HEK293 (cell line): ENCODE results near the gene PIGZ.

Source experiments
- CTCF ChIA-PET: fragments of 350-600 bp; formaldehyde crosslinking; extraction: SDS; loops from one replicate; lab custom pipeline; 2021; ENCODE audit warnings: antibody characterized with exemption; lab: Yijun Ruan, JAX
- POLR2A ChIA-PET: fragments of 300-600 bp; formaldehyde crosslinking; extraction: SDS; loops from one replicate; lab custom pipeline; 2020; ENCODE audit warnings: antibody characterized with exemption, inconsistent platforms; lab: Yijun Ruan, JAX
- H3K27ac ChIP-seq: fragments of 200-500 bp; sonication (Bioruptor generic); 2 replicates; pipeline ENCODE4 v1.5.1; 2014; ENCODE audit warnings: low read depth, low read length, control low read depth, inconsistent platforms; ENCODE audit errors: extremely low read depth
- H3K36me3 ChIP-seq, 2 experiments: fragments of 200-500 bp in 1 of 2; sonication (Bioruptor generic) in 1 of 2; 1 replicate in 1 of 2; 2 replicates in 1 of 2; pipeline ENCODE4 v1.5.1; 2014 to 2017; ENCODE audit warnings: inconsistent platforms in 2 of 2, low read length in 2 of 2; ENCODE audit not compliant: control insufficient read depth in 2 of 2, insufficient read depth in 1 of 2
- H3K4me1 ChIP-seq: fragments of 200-500 bp; sonication (Bioruptor generic); 2 replicates; pipeline ENCODE4 v1.5.1; 2014; ENCODE audit warnings: mild to moderate bottlenecking, low read length, inconsistent platforms; ENCODE audit not compliant: control insufficient read depth, insufficient read depth
- H3K4me3 ChIP-seq: 2 replicates; pipeline ENCODE4 v1.5.1; 2011; ENCODE audit warnings: low read depth, mild to moderate bottlenecking, control low read depth, low read length, moderate library complexity
- H3K9me3 ChIP-seq: fragments of 200-500 bp; sonication (Bioruptor generic); 2 replicates; pipeline ENCODE4 v1.5.1; 2014; ENCODE audit warnings: low read depth, low read length, inconsistent platforms; ENCODE audit not compliant: control insufficient read depth, insufficient read depth
- HOXD13 ChIP-seq: sonication (generic); formaldehyde crosslinking; IDR thresholded peaks from 2 replicates; pipeline ENCODE4 v1.8.0; 2022; ENCODE audit warnings: missing genetic modification reagents, borderline replicate concordance
- IKZF3 ChIP-seq: fragments of 450-650 bp; IDR thresholded peaks from 2 replicates; pipeline ENCODE4 v1.5.0; 2018; ENCODE audit warnings: missing biosample characterization, mild to moderate bottlenecking, missing genetic modification characterization, moderate library complexity
- PBX3 ChIP-seq: sonication (generic); formaldehyde crosslinking; IDR thresholded peaks from 2 replicates; pipeline ENCODE4 v1.8.1; 2022; ENCODE audit warnings: mild to moderate bottlenecking, moderate library complexity, missing genetic modification reagents
- PRDM1 ChIP-seq: fragments of 450-650 bp; formaldehyde crosslinking; IDR thresholded peaks from 2 replicates; pipeline ENCODE4; 2016; ENCODE audit warnings: missing biosample characterization, missing genetic modification characterization
- REST ChIP-seq: fragments of 450-650 bp; formaldehyde crosslinking; IDR thresholded peaks from 2 replicates; pipeline ENCODE4 v1.5.1; 2016; ENCODE audit warnings: missing biosample characterization, missing genetic modification characterization
- SETDB1 ChIP-seq: IDR thresholded peaks from one replicate; pipeline ENCODE4 v1.6.1; 2017; ENCODE audit warnings: mild to moderate bottlenecking, low read length, moderate library complexity, mixed read lengths; ENCODE audit not compliant: insufficient read length
- ZBTB26 ChIP-seq: fragments of 450-650 bp; formaldehyde crosslinking; optimal IDR thresholded peaks from 2 replicates; pipeline ENCODE3; 2016; ENCODE audit warnings: missing biosample characterization, mild to moderate bottlenecking, missing genetic modification characterization
- ZBTB44 ChIP-seq: fragments of 450-650 bp; IDR thresholded peaks from 2 replicates; pipeline ENCODE4 v1.5.1; 2018; ENCODE audit warnings: missing biosample characterization, mild to moderate bottlenecking, missing genetic modification characterization
- ZBTB8A ChIP-seq: fragments of 450-650 bp; formaldehyde crosslinking; IDR thresholded peaks from 2 replicates; pipeline ENCODE4 v1.5.1; 2016; ENCODE audit warnings: missing biosample characterization, missing genetic modification characterization
- ZIC2 ChIP-seq: fragments of 450-650 bp; formaldehyde crosslinking; IDR thresholded peaks from 2 replicates; pipeline ENCODE4 v1.5.1; 2016; ENCODE audit warnings: missing biosample characterization, missing genetic modification characterization
- ZNF121 ChIP-seq: fragments of 450-650 bp; formaldehyde crosslinking; IDR thresholded peaks from 2 replicates; pipeline ENCODE4 v1.5.1; 2016; ENCODE audit warnings: missing biosample characterization, missing genetic modification characterization
- ZNF146 ChIP-seq: fragments of 450-650 bp; formaldehyde crosslinking; IDR thresholded peaks from 2 replicates; pipeline ENCODE4 v1.5.1; 2016; ENCODE audit warnings: missing biosample characterization, missing genetic modification characterization
- ZNF184 ChIP-seq: fragments of 450-650 bp; IDR thresholded peaks from 2 replicates; pipeline ENCODE4 v1.5.1; 2018; ENCODE audit warnings: missing biosample characterization, mild to moderate bottlenecking, missing genetic modification characterization
- ZNF202 ChIP-seq: fragments of 450-650 bp; formaldehyde crosslinking; IDR thresholded peaks from 2 replicates; pipeline ENCODE4 v1.5.1; 2016; ENCODE audit warnings: missing biosample characterization, missing genetic modification characterization, borderline replicate concordance
- ZNF354C ChIP-seq: fragments of 450-650 bp; formaldehyde crosslinking; IDR thresholded peaks from 2 replicates; pipeline ENCODE4 v1.5.1; 2016; ENCODE audit warnings: missing biosample characterization, missing genetic modification characterization, low read depth, borderline replicate concordance
- ZNF488 ChIP-seq: fragments of 450-650 bp; formaldehyde crosslinking; IDR thresholded peaks from 2 replicates; pipeline ENCODE4 v1.5.1; 2016; ENCODE audit warnings: missing biosample characterization, missing genetic modification characterization
- ZNF529 ChIP-seq: fragments of 450-650 bp; formaldehyde crosslinking; IDR thresholded peaks from 2 replicates; pipeline ENCODE4 v1.5.1; 2017; ENCODE audit warnings: missing genetic modification characterization, missing biosample characterization; ENCODE audit not compliant: insufficient replicate concordance
- ZNF558 ChIP-seq: fragments of 450-650 bp; formaldehyde crosslinking; IDR thresholded peaks from 2 replicates; pipeline ENCODE4 v1.5.1; 2016; ENCODE audit warnings: missing biosample characterization, missing genetic modification characterization
- ZNF561 ChIP-seq: fragments of 450-650 bp; IDR thresholded peaks from 2 replicates; pipeline ENCODE4 v1.5.1; 2018; ENCODE audit warnings: missing biosample characterization, missing genetic modification characterization, borderline replicate concordance
- ZNF768 ChIP-seq: fragments of 450-650 bp; formaldehyde crosslinking; IDR thresholded peaks from 2 replicates; pipeline ENCODE4 v1.5.1; 2018; ENCODE audit warnings: missing biosample characterization, mild to moderate bottlenecking, missing genetic modification characterization
- ZNF791 ChIP-seq: fragments of 450-650 bp; formaldehyde crosslinking; IDR thresholded peaks from 2 replicates; pipeline ENCODE4 v1.5.1; 2016; ENCODE audit warnings: missing biosample characterization, missing genetic modification characterization
- ZNF837 ChIP-seq: fragments of 450-650 bp; formaldehyde crosslinking; IDR thresholded peaks from 2 replicates; pipeline ENCODE4 v1.5.1; 2016; ENCODE audit warnings: missing biosample characterization, missing genetic modification characterization
- ZSCAN23 ChIP-seq: fragments of 450-650 bp; formaldehyde crosslinking; IDR thresholded peaks from 2 replicates; pipeline ENCODE4 v1.5.1; 2016; ENCODE audit warnings: missing biosample characterization, missing genetic modification characterization
- ZSCAN30 ChIP-seq: fragments of 450-650 bp; IDR thresholded peaks from 2 replicates; pipeline ENCODE4 v1.5.1; 2018; ENCODE audit warnings: missing biosample characterization, mild to moderate bottlenecking, missing genetic modification characterization, moderate library complexity
- ZSCAN5A ChIP-seq: fragments of 450-650 bp; formaldehyde crosslinking; IDR thresholded peaks from 2 replicates; pipeline ENCODE4 v1.5.1; 2016; ENCODE audit warnings: missing biosample characterization, missing genetic modification characterization

Gene PIGZ

GRCh38 chr3:196970547-196971093 lies 2.0 kb upstream of the PIGZ start:
- no peak overlapping the region for H3K4me3 ChIP-seq
- ChIA-PET CTCF (interaction anchor here (0.6 to 1.3 kb wide), 4 partner anchors 10 to 349 kb away, joined by 3 to 7 read pairs (median 4); no protein-coding TSS in a partner anchor), POLR2A (no interaction called here)
- no peaks in the 10 kb centered on the region for H3K36me3 ChIP-seq
- H3K27ac ChIP-seq: no peak overlapping the region
- H3K9me3 ChIP-seq: no peaks in the 10 kb centered on the region
- no peaks in the 10 kb centered on the region for H3K4me1 ChIP-seq
- no peak for TF ChIP-seq SETDB1
- no peak for TF ChIP-seq ZSCAN23 (tag by site-specific recombination)
- no peak for TF ChIP-seq ZNF488 (tag by site-specific recombination)
- no peak for TF ChIP-seq ZBTB8A (tag by site-specific recombination)
- TF ChIP-seq ZIC2 (tag by site-specific recombination): no peak
- no peak for TF ChIP-seq ZNF529
- TF ChIP-seq ZNF791 (tag by site-specific recombination): no peak
- no peak for TF ChIP-seq ZNF561 (tag by site-specific recombination)
- TF ChIP-seq ZBTB44 (tag by site-specific recombination): no peak
- TF ChIP-seq ZNF558 (tag by site-specific recombination): no peak
- no peak for TF ChIP-seq HOXD13
- no peak for TF ChIP-seq ZNF184 (tag by site-specific recombination)
- no peak for TF ChIP-seq ZNF354C (tag by site-specific recombination)
- TF ChIP-seq ZSCAN5A: no peak
- TF ChIP-seq ZBTB26: no peak
- TF ChIP-seq ZNF768 (tag by site-specific recombination): no peak
- TF ChIP-seq ZNF202: no peak
- no peak for TF ChIP-seq ZNF837
- TF ChIP-seq ZNF146: no peak
- no peak for TF ChIP-seq PRDM1 (tag by site-specific recombination)

GRCh38 chr3:196969660-196970546 lies 1.3 kb upstream of the PIGZ start:
- H3K4me3 ChIP-seq: peak overlapping the region; percentile 50
- ChIA-PET CTCF (interaction anchor here (0.6 to 1.3 kb wide), 7 partner anchors 10 to 441 kb away, joined by 3 to 7 read pairs (median 3); no protein-coding TSS in a partner anchor), POLR2A (interaction anchor here (0.6 to 1.0 kb wide), 2 partner anchors 15 to 28 kb away, joined by 3 read pairs; partner anchors contain the start of gene NCBP2)
- H3K36me3 ChIP-seq: no peaks in the 10 kb centered on the region
- no peaks in the 10 kb centered on the region for H3K9me3 ChIP-seq
- no peaks in the 10 kb centered on the region for H3K4me1 ChIP-seq
- peak overlapping the region; percentile 56; the same call in 1 of the 2 replicates for H3K27ac ChIP-seq
- TF ChIP-seq PBX3 (CRISPR knock-in tag) (peak; percentile 14; the same call in 1 of the 2 replicates), ZSCAN30 (peak; percentile 85), ZNF121 (no peak), REST (tag by site-specific recombination) (no peak), IKZF3 (tag by site-specific recombination) (peak; percentile 70)
